HG03175 (cell line): Measurements from ENCODE around the gene DPYD.

Source experiments
- ATAC-seq: cut with Tn5 transposase; IDR thresholded peaks from one replicate; pipeline ENCODE4 v1.9.1; 2021; ENCODE audit warnings: mild to moderate bottlenecking, moderate library complexity; ENCODE audit not compliant: unreplicated experiment

Gene DPYD

DNA sequence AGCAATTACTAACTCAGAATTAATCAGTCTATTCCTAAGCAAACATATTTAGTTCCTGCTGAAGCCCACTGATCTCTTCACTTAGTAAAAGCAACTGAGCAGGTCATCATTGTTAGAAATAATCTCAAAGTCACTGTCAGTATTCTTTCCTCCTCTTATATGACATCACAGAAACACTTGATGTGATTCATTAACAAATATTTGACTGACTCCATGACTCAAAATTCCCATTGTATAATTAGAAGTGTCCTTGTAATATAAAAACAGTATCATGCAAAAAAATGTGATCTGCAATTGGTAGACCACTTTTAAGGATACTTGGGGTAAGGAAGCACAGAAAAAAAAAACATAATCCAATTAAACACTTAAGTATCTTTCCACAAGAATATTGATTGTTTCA, 194.4 kb downstream of the DPYD start:
- no peak for ATAC-seq

DNA sequence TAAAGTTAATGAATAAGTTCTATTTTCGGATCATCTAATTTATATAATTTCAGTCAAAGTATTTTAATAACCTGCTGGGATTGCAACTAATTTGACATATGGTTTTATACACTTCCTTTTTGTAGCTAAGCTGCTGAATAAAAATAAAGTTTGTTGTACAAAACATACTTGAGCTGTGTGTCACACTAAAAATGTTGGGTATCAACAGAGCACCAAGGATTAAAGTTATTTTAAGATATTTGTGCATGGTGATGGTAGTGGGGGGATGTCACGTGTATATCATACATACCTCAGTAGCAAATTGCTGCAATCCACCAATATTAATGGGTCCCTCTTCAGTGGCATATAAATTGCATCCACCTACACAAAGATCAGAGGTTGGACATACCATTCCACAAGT, 199.6 kb downstream of the DPYD start:
- no peak for ATAC-seq

DNA sequence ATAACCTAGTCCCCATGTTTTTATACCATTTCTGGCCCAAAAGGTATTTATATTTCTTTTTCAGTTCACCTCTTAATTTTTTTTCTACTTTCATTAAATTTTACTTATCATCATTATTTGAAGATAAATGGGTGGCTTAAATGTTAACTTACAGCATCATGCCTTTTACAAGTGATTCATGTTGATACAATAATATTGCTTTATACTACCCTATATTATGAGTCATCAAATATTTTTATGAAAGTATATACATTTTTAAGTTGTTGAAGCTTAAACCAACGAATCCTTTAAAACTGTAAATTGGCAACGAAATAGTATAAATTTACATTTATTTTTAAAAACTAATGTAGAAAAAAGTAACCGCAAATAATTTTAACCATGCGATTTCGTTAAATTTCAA, 207.9 kb downstream of the DPYD start:
- ATAC-seq: no peak

DNA sequence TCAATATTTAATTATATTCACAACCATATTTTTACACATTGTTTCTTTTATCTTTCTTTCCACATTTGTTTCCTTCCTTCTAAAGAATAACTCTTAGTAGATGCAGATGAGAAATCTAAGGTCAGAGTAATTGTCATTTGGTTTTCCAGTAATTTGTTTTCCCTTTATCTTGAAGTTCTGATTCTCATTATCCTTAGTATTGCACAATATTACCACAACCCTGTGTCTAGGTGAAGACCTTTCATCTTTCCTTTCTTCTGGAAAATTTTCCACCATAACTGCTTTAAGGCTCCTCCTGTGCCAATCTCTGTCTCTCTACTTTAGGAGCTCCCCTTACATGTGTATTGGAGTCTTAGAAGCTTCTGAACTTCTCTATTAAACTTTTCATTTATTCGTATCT, 209.0 kb downstream of the DPYD start:
- no peak for ATAC-seq

DNA sequence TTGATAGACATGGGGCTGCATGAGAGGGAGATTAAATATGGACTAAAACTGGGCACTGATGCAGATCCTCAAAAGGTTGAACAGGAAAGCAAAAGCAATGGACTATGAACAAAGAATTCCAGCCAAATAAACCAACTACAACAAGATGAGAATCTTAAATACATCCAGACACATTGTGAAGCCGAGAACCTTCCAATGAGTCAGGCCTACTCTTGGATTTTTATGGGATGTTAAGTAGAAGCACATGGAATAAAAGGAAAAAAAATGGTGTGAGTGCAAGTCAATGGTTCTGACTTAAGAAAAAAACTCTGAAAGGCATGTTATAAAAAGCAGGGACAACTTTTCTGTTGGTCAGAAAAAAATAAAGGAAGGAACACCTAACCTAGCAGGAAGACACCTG, 227.2 kb downstream of the DPYD start:
- ATAC-seq: no peak

DNA sequence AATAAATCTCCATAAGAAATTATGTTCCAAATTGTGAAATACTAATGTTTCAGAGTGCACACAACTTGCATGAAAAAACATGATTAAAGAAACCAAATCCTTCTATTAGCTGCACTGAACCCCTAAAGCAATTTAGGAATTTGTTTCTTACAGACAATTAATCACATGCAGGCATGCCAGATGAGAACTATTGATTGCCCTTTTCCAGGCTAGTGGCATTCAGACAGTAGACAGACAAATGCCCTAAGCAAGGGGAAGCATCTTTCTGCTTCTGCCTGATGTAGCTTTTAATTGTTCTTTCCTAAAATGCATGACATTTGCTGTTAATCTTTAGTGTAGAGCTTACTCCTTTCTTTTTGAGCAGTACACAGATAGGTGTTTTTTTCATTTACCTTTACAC, 229.5 kb downstream of the DPYD start:
- no peak for ATAC-seq

DNA sequence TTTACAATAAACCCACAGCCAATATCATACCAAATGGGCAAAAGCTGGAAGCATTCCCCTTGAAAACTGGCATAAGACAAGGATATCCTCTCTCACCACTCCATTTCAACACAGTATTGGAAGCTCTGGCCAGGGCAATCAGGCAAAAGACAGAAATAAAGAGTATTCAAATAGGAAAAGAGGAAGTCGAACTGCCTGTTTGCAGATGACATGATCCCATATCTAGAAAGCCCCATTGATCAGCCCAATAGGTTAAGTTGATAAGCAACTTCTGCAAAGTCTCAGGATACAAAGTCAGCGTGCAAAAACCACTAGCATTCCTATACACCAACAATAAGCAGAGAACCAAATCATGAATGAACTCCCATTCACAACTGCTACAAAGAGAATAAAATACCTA, 235.5 kb downstream of the DPYD start:
- ATAC-seq: no peak

DNA sequence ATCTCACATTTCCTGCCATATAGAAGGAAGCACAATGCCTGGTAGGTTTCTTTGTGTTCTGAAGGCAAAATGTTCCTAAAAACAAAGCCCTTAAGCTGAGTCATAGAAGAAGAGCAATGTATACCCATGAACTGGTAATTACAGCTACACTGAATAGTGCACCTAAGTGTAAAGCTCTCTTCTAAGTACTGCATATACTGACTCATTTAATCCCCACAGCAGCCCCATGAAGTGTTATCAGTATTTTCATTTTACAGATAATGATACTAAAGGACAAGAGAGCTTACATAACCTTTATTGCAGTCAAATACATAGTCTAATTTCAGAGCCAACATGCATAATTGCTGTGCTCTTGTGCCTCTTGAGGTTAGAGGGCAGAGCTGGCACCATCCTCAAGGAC, 239.9 kb downstream of the DPYD start:
- no peak for ATAC-seq

DNA sequence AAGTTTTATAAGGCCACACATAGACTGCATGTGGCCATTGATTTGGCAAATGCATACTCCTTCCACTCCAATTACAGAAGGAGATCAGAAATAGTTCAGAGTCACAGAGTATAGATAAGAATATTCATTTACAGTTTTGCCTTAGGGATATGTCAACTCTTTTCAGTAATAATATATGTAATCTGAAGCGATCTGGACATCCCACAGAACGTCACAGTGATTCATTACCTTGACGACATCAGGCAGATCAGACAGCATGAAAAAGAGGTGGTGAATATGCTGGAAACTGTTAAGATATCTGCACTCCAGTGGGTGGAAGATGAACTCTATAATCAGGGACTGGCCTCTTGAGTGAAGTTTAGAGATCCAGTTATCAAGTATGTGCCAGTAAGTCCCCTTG, 240.4 kb downstream of the DPYD start:
- ATAC-seq: no peak

DNA sequence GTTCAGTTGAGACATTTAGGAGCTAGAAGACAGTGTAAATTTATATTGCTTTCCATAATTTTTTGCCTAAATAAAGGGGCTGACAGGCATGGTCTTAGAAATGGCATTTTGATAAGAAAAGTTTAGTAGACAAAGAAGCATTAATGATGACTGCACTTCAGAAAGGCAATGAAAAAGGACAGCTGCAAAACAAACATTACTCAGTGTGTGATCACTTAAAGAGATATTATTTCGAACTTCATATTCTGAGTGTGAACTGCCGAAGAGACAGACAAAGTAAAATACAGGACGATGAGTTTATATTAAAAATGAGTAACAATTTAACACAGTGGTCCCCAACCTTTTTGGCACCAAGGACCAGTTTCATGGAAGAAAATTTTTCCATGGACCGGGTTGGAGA, 243.1 kb downstream of the DPYD start:
- ATAC-seq: no peak

DNA sequence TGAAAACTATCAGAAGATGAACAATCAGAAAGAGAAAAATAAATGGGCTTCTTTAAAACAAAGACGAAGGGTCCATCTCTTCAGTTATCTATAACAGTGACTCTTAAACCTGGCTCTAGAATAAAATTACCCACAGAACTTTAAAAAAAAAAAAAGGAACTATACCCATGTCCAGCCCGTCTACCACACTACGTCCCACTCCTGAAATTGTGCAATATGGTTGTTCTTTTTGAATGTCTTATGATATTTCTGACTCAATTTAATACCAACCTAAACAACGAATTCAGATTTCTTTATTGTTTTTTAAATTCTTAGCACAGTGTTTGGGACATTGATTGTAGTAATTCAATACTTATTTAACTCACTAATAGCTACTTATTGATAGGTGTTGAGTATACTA, 246.3 kb downstream of the DPYD start:
- ATAC-seq: no peak

DNA sequence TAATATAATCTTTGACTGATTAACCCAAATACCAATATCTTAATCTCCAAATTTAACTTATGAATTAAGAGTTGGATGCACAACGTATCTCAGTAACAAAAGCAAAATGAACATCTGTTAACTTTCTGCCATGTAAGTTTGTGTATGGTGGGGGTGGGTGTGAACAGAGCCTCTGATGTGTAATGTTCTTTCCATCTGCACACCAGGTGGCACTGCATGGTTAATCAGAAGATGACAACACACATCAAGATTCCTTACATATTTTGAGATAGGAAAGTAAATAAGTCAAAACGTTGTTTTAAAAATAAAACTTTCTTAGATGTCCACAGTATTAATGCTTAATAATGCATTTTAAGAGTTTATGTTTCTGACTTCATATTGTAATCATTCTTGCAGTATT, 251.9 kb downstream of the DPYD start:
- no peak for ATAC-seq

DNA sequence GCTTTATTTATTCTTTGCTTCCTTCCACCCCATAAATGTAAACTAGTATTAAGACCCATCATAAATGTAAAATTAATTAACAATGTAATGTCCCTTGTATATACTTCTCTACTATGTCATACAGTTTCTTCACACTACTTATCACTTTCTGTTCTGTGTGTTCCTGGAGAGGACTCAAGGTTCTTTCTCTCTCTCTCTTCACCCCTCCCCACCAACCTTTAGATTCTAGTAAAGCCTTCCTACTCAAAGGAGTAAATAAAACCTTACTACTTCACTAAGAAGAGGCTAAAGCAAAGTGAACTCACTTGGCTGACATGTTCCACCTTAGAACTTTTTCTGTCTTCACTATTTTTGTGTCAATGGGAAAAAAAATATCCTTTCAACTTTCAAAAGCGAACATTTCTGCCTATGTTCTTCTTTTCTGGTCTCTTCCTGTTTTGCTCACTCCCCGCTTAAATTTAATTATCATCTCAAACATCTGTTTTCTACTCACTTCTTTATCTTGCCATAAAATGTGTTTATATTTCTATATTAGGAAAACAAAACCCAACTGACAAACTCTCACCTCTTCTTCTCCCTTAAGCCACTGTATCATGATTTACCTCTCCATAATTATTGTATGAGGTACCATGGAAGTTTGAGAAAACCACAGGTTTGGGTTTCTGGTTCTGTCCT, 260.3 kb downstream of the DPYD start:
- no peak for ATAC-seq

DNA sequence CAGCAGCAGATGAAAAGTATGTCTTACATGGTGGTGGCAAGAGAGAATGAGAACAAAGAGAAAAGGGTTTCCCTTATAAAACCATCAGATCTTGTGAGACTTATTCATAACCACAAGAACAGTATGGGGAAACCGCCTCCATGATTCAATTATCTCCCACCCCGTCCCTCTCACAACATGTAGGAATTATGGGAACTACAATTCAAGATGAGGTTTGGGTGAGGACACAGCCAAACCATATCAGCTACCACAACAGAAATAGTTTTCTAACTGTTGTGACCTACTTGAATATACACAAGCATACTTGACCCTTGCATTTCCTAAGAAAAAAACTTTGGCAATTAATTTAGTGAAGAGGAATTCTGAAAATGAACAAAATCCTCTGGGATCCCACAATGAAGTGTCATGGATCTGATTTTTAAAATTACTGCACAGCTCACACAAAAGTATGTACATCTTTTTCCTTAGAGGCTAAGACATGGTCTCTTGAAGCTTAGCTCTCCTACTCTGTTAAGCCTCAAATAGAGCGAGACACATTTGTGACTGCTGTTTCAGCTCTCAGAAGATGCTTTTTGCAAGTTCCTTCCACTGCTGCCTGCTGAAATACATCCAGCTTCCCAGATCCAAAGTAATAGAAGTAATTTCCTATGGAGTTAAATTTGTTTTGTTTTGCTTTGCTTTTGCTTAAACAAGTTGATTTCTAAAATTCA, 265.8 kb downstream of the DPYD start:
- ATAC-seq: no peak

DNA sequence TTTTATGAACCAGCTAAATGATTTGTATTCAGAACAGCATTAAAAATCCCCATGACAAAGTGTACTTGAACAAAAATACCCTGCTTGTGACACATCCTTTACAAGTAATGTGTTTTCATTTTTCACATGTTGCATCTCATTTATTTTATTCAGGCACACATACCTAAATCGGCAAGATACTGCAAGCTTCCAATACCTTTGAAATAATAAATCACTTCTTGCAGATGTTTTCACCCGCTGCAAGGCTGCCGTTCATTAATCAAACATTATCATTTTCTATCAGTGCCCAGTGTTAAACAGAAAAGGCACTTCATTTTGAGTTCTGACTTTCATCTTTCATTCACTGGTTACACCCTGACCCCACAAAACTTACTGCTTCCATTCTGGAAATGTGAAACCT, 269.6 kb downstream of the DPYD start:
- ATAC-seq: no peak

DNA sequence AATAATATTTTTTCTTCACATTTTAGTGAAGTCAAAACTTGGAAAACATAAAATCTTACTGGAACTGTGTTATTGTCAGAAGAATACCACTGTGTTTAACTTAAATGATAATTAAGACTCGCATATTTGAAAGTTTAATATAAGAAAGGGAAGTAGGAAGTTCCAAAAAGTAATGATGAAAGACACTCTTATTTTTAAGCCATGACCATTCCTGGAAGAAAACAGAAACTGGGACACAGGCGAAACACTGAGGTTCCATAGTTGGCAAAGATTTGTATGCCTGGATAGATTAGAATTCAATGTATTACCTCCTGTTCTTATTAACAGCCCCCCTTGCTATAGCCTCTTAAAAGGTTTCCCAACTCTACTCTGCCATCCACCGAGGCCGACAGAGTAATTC, 271.2 kb downstream of the DPYD start:
- no peak for ATAC-seq

DNA sequence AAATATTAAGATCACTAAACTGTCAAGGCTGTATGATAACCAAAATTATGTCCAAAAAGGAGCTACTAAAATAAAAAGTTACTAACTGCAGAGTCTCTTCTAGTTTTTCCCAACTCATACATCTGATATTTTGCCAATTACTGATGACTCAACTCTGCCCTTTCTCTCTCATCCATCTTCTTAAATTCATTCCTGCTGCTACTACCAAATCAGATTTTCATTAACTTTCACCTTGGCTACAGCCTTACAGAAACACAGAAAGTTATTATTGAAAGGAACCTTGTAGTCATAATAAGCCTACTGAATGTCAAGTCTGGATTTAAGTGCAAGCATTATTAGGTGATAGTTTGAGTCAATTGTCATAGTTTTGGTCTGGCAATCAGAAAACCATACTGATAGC, 273.1 kb downstream of the DPYD start:
- ATAC-seq: no peak

DNA sequence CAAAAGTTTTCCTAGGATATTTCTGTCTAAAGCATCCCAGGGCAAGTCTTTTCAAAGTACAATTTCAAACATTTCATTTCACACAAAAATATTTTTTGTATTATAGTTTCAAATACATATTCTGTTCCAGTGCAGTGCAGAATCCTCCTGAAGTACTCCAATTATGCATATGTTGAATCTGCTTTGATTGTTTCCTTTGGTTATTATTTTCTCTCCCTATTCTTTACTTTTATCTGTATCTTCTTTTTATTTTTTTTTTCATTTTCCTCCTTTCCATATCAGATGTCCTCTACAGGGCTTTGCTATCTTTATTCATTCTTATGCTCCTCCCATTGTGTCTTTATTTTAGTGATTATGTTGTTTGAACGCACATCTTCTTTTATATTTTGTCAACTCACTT, 274.8 kb downstream of the DPYD start:
- no peak for ATAC-seq

DNA sequence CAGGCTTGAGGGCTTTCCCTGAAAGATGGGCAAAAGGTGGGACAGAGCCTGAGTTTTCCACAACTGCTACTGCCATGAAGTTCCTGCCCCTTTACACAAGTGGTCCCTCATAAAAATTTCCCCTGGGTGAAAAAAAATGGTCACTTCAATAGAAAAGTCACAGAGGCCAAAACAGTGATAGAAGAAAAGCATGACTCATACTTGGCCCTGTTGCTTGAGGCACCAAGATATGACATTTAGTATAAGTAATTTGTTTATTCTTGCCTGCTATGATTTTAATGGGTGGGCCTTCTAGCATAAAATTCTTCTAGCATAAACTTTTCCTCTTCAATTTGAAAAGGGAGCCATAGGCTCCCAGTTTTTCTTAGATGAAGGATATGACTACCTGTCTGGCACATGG, 280.2 kb downstream of the DPYD start:
- ATAC-seq: no peak

DNA sequence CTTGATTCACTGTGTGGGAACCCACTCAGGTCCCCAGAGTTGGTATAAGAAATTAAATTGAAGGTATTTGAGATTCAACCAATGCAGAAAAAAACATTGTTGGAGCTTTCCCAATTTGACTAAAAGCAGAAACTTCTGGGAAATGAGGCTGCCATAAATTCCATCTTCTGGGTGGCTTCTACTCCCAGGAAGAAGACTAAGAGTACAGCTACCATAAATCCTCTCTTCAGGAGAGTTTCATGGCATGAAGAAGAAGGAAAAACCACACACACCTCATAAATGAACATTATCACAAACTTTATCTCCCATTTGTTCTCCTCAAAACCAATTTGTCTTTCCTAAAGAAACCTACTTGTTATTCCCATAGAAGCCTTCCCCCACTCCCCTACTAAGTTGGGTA, 283.9 kb downstream of the DPYD start:
- no peak for ATAC-seq

DNA sequence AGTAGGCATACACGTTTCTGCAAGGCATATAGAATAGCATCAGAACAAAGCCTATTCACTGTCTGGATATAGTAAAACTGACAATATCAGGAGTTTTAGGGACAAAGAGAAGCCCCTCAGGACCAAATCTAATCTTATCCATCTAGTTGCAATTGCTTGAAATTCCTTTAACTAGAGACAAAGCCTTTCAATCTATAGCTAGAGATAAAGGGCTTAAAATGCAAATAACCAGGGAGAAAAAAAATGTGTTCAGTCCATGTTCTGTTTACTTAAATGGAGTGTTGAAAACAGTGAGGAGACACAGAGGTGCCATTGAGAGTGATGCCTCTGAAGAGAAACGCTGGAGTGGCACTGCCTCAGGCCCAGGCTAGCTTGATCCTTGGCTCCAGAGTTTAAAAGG, 286.1 kb downstream of the DPYD start:
- no peak for ATAC-seq

DNA sequence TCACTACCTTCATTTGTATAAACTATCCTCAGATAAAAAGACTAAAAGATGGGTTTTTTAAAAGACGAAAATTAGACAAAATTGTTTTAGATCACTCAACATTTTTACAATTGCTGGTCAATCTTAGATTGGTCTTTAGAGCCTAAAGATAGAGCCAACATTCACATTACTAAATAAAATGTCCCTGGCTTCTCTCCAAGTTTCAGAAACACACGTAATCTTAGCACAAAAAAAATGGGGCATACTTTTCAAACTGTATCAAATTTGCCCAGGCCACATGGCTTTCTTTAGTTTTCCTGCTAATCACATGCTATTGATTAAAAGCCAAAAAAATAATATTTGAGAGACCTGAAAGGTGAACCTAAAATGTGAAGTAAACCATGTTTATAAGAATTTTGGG, 288.1 kb downstream of the DPYD start:
- ATAC-seq: no peak

DNA sequence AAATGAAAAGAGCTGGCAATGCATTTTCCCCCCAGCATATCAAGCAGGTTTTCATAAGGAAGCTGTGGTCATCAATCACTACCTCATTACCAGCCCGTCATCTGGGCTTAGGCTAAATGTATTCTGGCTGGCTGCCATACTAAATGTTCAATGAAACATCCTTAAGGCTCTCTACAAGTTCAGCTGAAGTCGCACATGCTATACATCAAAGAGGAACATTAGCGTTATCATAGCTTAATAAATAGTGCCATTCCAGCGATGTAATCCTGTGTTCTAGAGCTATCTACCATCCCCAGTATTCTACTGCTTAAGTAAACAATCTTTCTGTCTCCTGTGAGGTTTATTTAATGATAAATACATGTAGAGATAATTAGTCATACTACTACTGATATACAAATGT, 288.8 kb downstream of the DPYD start:
- ATAC-seq: no peak
